IMR-90 (cell line): ENCODE results near the gene MDM4. TPM values are rescaled to one million over a fixed set of nuclear protein-coding genes. Genes with fewer than 3 reads are reported as not detected.

Source experiments
- ATAC-seq: fragments of 200-7000 bp; cut with Tn5 transposase; 2 replicates; pipeline ENCODE4 v1.9.1; 2020; ENCODE audit warnings: low read depth, mild to moderate bottlenecking, moderate library complexity
- BruUV-seq: library from RNA; stranded (reverse); fragments of 400-500 nt; replicated peaks from 2 replicates; lab custom pipeline; 2021; lab: Mats Ljungman, UMichigan
- CTCF ChIA-PET: fragments of 300-600 bp; formaldehyde crosslinking; extraction: SDS; loops from one replicate; lab custom pipeline; 2021; ENCODE audit warnings: antibody characterized with exemption; lab: Yijun Ruan, JAX
- POLR2A ChIA-PET: fragments of 300-600 bp; sonication (Branson Sonifier 250); formaldehyde crosslinking; loops from one replicate; lab custom pipeline; 2022; ENCODE audit warnings: antibody characterized with exemption; ENCODE audit not compliant: unreplicated experiment; lab: Charles Lee
- DNase-seq: peaks from one replicate; pipeline ENCODE4 v3.0.0; 2013
- H2AFZ ChIP-seq: replicated peaks from 2 replicates; pipeline ENCODE3; 2013; ENCODE audit warnings: low read length, mild to moderate bottlenecking; ENCODE audit not compliant: poor library complexity
- H2AK5ac ChIP-seq: 2 replicates; pipeline ENCODE4 v1.6.1; 2013; ENCODE audit warnings: low read depth, low read length, inconsistent platforms
- H2AK9ac ChIP-seq: replicated peaks from 2 replicates; pipeline ENCODE3; 2013; ENCODE audit warnings: mild to moderate bottlenecking, low read depth, low read length, moderate library complexity; ENCODE audit not compliant: poor library complexity
- H2BK120ac ChIP-seq: 2 replicates; pipeline ENCODE4 v1.6.1; 2013; ENCODE audit warnings: low read depth, low read length, inconsistent platforms
- H2BK15ac ChIP-seq: 3 replicates; pipeline ENCODE4 v1.6.1; 2013; ENCODE audit warnings: low read depth, low read length, inconsistent platforms
- H2BK20ac ChIP-seq: 2 replicates; pipeline ENCODE4 v1.6.1; 2013; ENCODE audit warnings: low read depth, mild to moderate bottlenecking, inconsistent platforms, low read length, moderate library complexity
- H2BK5ac ChIP-seq: 2 replicates; pipeline ENCODE4 v1.6.1; 2013; ENCODE audit warnings: mild to moderate bottlenecking, low read depth, low read length, inconsistent platforms; ENCODE audit not compliant: poor library complexity, severe bottlenecking
- H3K14ac ChIP-seq: replicated peaks from 2 replicates; pipeline ENCODE4 v1.6.1; 2013; ENCODE audit warnings: low read depth, low read length, inconsistent platforms
- H3K18ac ChIP-seq: 2 replicates; pipeline ENCODE4 v1.6.1; 2013; ENCODE audit warnings: low read depth, low read length, control low read depth
- H3K23ac ChIP-seq: 2 replicates; pipeline ENCODE4 v1.6.1; 2013; ENCODE audit warnings: low read depth, low read length, inconsistent platforms
- H3K27ac ChIP-seq: 2 replicates; pipeline ENCODE4 v1.5.1; 2013; ENCODE audit warnings: mild to moderate bottlenecking, control low read depth, low read length; ENCODE audit not compliant: insufficient read depth
- H3K27me3 ChIP-seq: 2 replicates; pipeline ENCODE4 v1.6.1; 2013; ENCODE audit warnings: low read length; ENCODE audit not compliant: control insufficient read depth, insufficient read depth
- H3K36me3 ChIP-seq: 2 replicates; pipeline ENCODE4 v1.6.1; 2013; ENCODE audit warnings: low read length, mixed read lengths; ENCODE audit not compliant: control insufficient read depth, insufficient read depth
- H3K4ac ChIP-seq: 2 replicates; pipeline ENCODE4 v1.6.1; 2013; ENCODE audit warnings: low read depth, low read length, inconsistent platforms
- H3K4me1 ChIP-seq: 2 replicates; pipeline ENCODE4 v1.6.1; 2013; ENCODE audit warnings: low read length, mixed read lengths; ENCODE audit not compliant: control insufficient read depth, insufficient read depth
- H3K4me2 ChIP-seq: 2 replicates; pipeline ENCODE4 v1.6.1; 2013; ENCODE audit warnings: low read depth, mild to moderate bottlenecking, control low read depth, low read length, moderate library complexity
- H3K4me3 ChIP-seq: 2 replicates; pipeline ENCODE4 v1.5.1; 2013; ENCODE audit warnings: low read depth, mild to moderate bottlenecking, control low read depth, low read length, moderate library complexity; ENCODE audit not compliant: insufficient read depth
- H3K56ac ChIP-seq: 2 replicates; pipeline ENCODE4 v1.6.1; 2013; ENCODE audit warnings: low read length, inconsistent platforms; ENCODE audit not compliant: insufficient read depth; ENCODE audit errors: extremely low read depth
- H3K79me1 ChIP-seq, 2 experiments: 2 replicates each; pipeline ENCODE4 v1.6.1; 2013; ENCODE audit warnings: low read length in 2 of 2, inconsistent platforms in 1 of 2, low read depth in 1 of 2
- H3K9ac ChIP-seq: 2 replicates; pipeline ENCODE4 v1.6.1; 2013; ENCODE audit warnings: low read depth, low read length, control low read depth
- H3K9me1 ChIP-seq: 2 replicates; pipeline ENCODE4 v1.6.1; 2013; ENCODE audit warnings: low read length, inconsistent platforms; ENCODE audit not compliant: insufficient read depth
- H3K9me3 ChIP-seq: 2 replicates; pipeline ENCODE4 v1.6.1; 2013; ENCODE audit warnings: low read length; ENCODE audit not compliant: control insufficient read depth, insufficient read depth
- H4K20me1 ChIP-seq: 2 replicates; pipeline ENCODE4 v1.6.1; 2013; ENCODE audit warnings: low read length, inconsistent platforms; ENCODE audit not compliant: insufficient read depth
- H4K5ac ChIP-seq: 2 replicates; pipeline ENCODE4 v1.6.1; 2013; ENCODE audit warnings: mild to moderate bottlenecking, low read depth, low read length, control low read depth
- H4K8ac ChIP-seq, 2 experiments: 2 replicates each; pipeline ENCODE4 v1.6.1; 2013; ENCODE audit warnings: low read depth in 2 of 2, low read length in 2 of 2, control low read depth in 1 of 2, inconsistent platforms in 1 of 2
- H4K91ac ChIP-seq: 2 replicates; pipeline ENCODE4 v1.6.1; 2013; ENCODE audit warnings: low read depth, low read length, inconsistent platforms; ENCODE audit not compliant: insufficient read depth
- BHLHE40 ChIP-seq: fragments of 150-350 bp; IDR thresholded peaks from 2 replicates; pipeline ENCODE4 v1.6.1; 2016; ENCODE audit warnings: mild to moderate bottlenecking, low read depth, low read length
- CEBPB ChIP-seq: IDR thresholded peaks from 2 replicates; pipeline ENCODE4 v1.6.1; 2012; ENCODE audit warnings: low read depth, low read length, improper control_type of control experiment
- CHD1 ChIP-seq: IDR thresholded peaks from 2 replicates; pipeline ENCODE4 v1.6.1; 2012; ENCODE audit warnings: low read depth, low read length, improper control_type of control experiment
- FOS ChIP-seq: fragments of 150-350 bp; IDR thresholded peaks from 2 replicates; pipeline ENCODE4 v1.6.1; 2016; ENCODE audit warnings: low read depth, low read length
- MAFK ChIP-seq: IDR thresholded peaks from 2 replicates; pipeline ENCODE4 v1.6.1; 2012; ENCODE audit warnings: low read depth, low read length, improper control_type of control experiment
- MAZ ChIP-seq: IDR thresholded peaks from 2 replicates; pipeline ENCODE4 v1.6.1; 2012; ENCODE audit warnings: low read depth, mild to moderate bottlenecking, low read length, improper control_type of control experiment, moderate library complexity, borderline replicate concordance
- MXI1 ChIP-seq: IDR thresholded peaks from 2 replicates; pipeline ENCODE4 v1.6.1; 2012; ENCODE audit warnings: low read depth, mild to moderate bottlenecking, low read length, moderate library complexity, borderline replicate concordance
- RAD21 ChIP-seq: IDR thresholded peaks from 2 replicates; pipeline ENCODE4 v1.6.1; 2012; ENCODE audit warnings: low read length, improper control_type of control experiment
- RCOR1 ChIP-seq: IDR thresholded peaks from 2 replicates; pipeline ENCODE4 v1.6.1; 2012; ENCODE audit warnings: mild to moderate bottlenecking, low read length, improper control_type of control experiment; ENCODE audit not compliant: insufficient replicate concordance
- SMC3 ChIP-seq: fragments of 150-350 bp; IDR thresholded peaks from 2 replicates; pipeline ENCODE4 v1.6.1; 2016; ENCODE audit warnings: low read depth, mild to moderate bottlenecking, antibody characterized with exemption, low read length, moderate library complexity
- USF2 ChIP-seq: fragments of 150-350 bp; IDR thresholded peaks from 2 replicates; pipeline ENCODE4 v1.6.1; 2017; ENCODE audit warnings: mild to moderate bottlenecking, antibody characterized with exemption, low read length, low read depth
- WGBS, 2 experiments: methylation state at CpG; one replicate each; pipeline versions ENCODE4 v1.1.5 to v1.1.7; 2013; ENCODE audit warnings: missing lambda C conversion rate in 2 of 2; ENCODE audit not compliant: insufficient read length in 1 of 2; ENCODE audit errors: extremely low coverage in 2 of 2; 5-methylcytosine and 5-hydroxymethylcytosine counted together
- dilution Hi-C: fragments of 300-500 bp; cut with HindIII; formaldehyde crosslinking; loops from one replicate; pipeline ENCODE4 v1.14.3; 2018; ENCODE audit warnings: low sequenced_read_pairs; ENCODE audit not compliant: unreplicated experiment
- in situ Hi-C: fragments of 300-500 bp; cut with MboI; formaldehyde crosslinking; loops from 3 replicates; pipeline ENCODE4 v1.14.3; 2019; ENCODE audit warnings: low sequenced_read_pairs, inconsistent platforms, mixed read lengths
- intact Hi-C: fragments of 100-400 bp; cut with micrococcal nuclease; formaldehyde crosslinking; loops from 2 replicates; pipeline ENCODE4 v1.10.0; 2022
- polyA plus RNA-seq, 3 experiments: library from polyadenylated mRNA; depleted of rRNA; stranded (reverse); fragments of >200 nt; gene quantifications; 2 replicates each; pipeline ENCODE4 v1.2.3, GENCODE V29; 2012; ENCODE audit warnings: low replicate concordance in 1 of 3
- total RNA-seq: library from RNA; depleted of rRNA; stranded (reverse); fragments of >200 nt; gene quantifications from 2 replicates; pipeline ENCODE4 v1.2.3, GENCODE V29; 2012
- TF ChIP-seq, protein P1 (sequence below): conservative IDR thresholded peaks from 2 replicates; pipeline ENCODE4 v1.5.1; 2012; ENCODE audit warnings: mild to moderate bottlenecking, low read depth, low read length, improper control_type of control experiment
- TF ChIP-seq, protein P2 (sequence below): fragments of 150-350 bp; IDR thresholded peaks from 2 replicates; pipeline ENCODE4 v1.6.1; 2016; ENCODE audit warnings: low read depth, mild to moderate bottlenecking, low read length, moderate library complexity, borderline replicate concordance

Gene MDM4
- total and polyA plus RNA-seq, 2 of the 4 experiments (the other 2 are of a cell fraction), result 7.4 to 20.1 TPM

DNA sequence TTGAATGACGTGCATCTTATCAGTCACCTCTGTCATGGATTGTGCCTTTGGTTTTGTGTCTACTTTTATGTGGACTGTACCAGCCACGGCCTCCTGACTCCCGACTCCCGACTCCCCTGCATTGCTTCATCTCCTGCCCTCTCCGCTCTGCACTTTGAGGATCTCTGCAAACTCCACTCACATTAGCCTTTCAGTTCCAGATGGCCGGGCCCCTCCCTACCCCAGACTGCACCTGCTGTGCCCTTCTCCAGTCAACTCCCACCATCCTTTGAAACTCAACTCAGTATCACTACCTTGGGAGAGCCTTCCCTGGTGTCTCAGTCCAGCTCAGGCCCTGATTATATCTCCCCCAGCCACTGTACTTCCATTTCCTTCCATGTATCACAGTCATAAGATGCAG, 71.4 kb downstream of the MDM4 start:
- Histone ChIP-seq H4K91ac (no peak overlapping the region), H3K9ac (no peak overlapping the region), H4K8ac (no peak overlapping the region), H4K5ac (no peak overlapping the region), H2AFZ (no peak overlapping the region), H3K36me3 (no peaks in the 10 kb centered on the region), H3K27me3 (no peaks in the 10 kb centered on the region), H3K79me1 (no peaks in the 10 kb centered on the region), H3K27ac (no peak overlapping the region), H2AK9ac (no peak overlapping the region), H2AK5ac (no peak overlapping the region; the same call in 1 of the 2 replicates), H3K4me2 (no peak overlapping the region), H2BK120ac (no peak overlapping the region), H3K4me3 (no peak overlapping the region), H3K56ac (no peak overlapping the region), H3K9me3 (no peaks in the 10 kb centered on the region), H2BK5ac (no peak overlapping the region), H2BK15ac (no peak overlapping the region), H4K20me1 (no peaks in the 10 kb centered on the region), H3K4me1 (peaks cover 9% of the 10 kb centered on the region), H3K9me1 (peaks cover 11% of the 10 kb centered on the region; the same call in 1 of the 2 replicates), H3K14ac (no peak overlapping the region), H2BK20ac (no peak overlapping the region), H3K18ac (no peak overlapping the region), H3K23ac (no peak overlapping the region), H3K4ac (no peak overlapping the region)
- ChIA-PET POLR2A (no interaction called here), CTCF (interaction anchor here (0.7 kb wide), 1 partner anchor 219 kb away, joined by 3 read pairs; no protein-coding TSS in a partner anchor)
- dilution Hi-C loops (no loop called here), intact Hi-C loops (no loop called here), in situ Hi-C loops (no loop called here)
- 100% methylated on average over 2 of the region's 6 CpGs; no CpG with 5 or more reads in 1 of the 2 experiments for WGBS, 2 experiments
- TF ChIP-seq USF2, result no peak
- no peak for TF ChIP-seq CHD1
- no peak for TF ChIP-seq RAD21
- no peak for TF ChIP-seq RCOR1
- TF ChIP-seq MAFK, result no peak
- TF ChIP-seq MXI1, result no peak
- no peak for TF ChIP-seq SMC3
- TF ChIP-seq FOS, result no peak
- TF ChIP-seq BHLHE40, result no peak
- no peak for TF ChIP-seq CEBPB
- TF ChIP-seq MAZ, result no peak
- TF ChIP-seq, protein P1, sequence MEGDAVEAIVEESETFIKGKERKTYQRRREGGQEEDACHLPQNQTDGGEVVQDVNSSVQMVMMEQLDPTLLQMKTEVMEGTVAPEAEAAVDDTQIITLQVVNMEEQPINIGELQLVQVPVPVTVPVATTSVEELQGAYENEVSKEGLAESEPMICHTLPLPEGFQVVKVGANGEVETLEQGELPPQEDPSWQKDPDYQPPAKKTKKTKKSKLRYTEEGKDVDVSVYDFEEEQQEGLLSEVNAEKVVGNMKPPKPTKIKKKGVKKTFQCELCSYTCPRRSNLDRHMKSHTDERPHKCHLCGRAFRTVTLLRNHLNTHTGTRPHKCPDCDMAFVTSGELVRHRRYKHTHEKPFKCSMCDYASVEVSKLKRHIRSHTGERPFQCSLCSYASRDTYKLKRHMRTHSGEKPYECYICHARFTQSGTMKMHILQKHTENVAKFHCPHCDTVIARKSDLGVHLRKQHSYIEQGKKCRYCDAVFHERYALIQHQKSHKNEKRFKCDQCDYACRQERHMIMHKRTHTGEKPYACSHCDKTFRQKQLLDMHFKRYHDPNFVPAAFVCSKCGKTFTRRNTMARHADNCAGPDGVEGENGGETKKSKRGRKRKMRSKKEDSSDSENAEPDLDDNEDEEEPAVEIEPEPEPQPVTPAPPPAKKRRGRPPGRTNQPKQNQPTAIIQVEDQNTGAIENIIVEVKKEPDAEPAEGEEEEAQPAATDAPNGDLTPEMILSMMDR, result no peak
- TF ChIP-seq, protein P2, sequence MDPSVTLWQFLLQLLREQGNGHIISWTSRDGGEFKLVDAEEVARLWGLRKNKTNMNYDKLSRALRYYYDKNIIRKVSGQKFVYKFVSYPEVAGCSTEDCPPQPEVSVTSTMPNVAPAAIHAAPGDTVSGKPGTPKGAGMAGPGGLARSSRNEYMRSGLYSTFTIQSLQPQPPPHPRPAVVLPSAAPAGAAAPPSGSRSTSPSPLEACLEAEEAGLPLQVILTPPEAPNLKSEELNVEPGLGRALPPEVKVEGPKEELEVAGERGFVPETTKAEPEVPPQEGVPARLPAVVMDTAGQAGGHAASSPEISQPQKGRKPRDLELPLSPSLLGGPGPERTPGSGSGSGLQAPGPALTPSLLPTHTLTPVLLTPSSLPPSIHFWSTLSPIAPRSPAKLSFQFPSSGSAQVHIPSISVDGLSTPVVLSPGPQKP, result no peak
- BruUV-seq, result no TSS peak
- ATAC-seq (no peak), DNase-seq (no peak)
